Measurements from ENCODE around the gene PROX2.

Gene PROX2

DNA sequence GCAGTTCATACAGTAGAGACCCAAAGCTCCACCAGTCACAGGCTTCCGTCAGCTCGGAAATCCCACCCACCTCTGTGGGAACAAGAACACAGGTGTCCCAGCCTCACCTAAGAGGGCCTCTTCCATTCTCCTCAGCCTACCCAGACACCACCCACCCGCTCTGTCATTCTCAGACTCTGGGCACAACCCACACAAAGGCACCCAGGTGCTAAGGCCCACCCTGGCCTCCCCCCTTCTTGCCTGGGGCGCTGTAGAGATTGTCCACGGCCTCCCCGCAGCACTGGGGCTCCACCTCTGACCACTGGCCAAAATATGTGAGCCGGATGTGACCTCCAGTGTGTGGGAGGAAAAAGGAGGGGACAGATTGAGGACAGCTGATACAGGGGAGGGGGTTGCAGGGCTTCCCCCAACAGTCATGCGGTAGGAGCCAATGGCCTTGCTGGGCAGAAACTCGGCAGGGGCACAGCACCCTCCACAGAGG is 33.0 kb upstream of the PROX2 start:
- DNase-seq (ENCODE audit: low read depth), result no peak

DNA sequence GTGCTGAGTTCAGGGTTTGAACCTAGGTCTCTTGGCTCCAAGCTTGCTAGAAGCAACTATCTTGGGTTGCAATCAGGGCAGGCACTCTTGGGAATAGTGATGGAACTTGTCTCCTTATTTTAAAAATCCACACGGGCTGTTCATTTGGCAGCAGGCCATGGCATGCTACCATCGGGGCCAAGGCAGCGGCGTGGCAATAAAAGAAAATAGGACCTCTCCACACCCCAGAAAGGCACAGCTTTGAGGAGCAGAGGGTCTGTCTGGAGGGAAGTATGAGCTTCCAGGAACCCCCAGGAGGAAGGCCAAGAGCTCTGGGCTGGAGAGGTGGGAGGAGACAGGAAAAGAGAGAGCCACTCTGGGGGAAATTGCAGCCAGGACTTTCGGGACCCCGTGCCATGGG is 31.8 kb upstream of the PROX2 start:
- DNase-seq (ENCODE audit: low read depth), result no peak

GRCh38 chr14:74906925-74907521 is 31.1 kb upstream of the PROX2 start:
- DNase-seq (ENCODE audit: low read depth), result no peak

- DNase-seq (ENCODE audit: low read depth), result peak; percentile 30
Measured at GRCh38 chr14:74905595-74906142, 29.7 kb upstream of the PROX2 start.

GRCh38 chr14:74904635-74905503 is 28.9 kb upstream of the PROX2 start:
- DNase-seq (ENCODE audit: low read depth), result no peak

GRCh38 chr14:74902941-74903705 is 27.2 kb upstream of the PROX2 start:
- no peak for DNase-seq (ENCODE audit: low read depth)

- no peak for DNase-seq (ENCODE audit: low read depth)
Measured at GRCh38 chr14:74898694-74899093, 22.7 kb upstream of the PROX2 start.

DNA sequence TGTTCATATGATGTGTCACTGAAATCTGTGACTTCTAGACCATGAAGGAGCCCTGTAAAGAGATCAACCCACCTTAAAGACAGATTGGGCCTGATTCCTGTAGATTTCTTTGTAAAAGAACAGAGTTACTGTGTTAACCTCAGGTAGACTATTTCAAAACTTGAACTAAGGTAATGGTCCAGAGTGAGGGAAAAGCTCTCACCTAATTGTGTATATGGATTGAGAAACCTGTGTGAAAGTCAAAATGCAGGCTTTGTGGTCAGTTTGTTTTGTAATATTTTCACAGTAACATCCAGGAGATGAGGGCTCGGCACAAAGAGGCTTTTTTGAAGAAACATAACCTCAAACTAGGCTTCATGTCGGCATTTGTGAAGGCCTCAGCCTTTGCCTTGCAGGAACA is 22.1 kb upstream of the PROX2 start:
- no peak for DNase-seq (ENCODE audit: low read depth)

DNA sequence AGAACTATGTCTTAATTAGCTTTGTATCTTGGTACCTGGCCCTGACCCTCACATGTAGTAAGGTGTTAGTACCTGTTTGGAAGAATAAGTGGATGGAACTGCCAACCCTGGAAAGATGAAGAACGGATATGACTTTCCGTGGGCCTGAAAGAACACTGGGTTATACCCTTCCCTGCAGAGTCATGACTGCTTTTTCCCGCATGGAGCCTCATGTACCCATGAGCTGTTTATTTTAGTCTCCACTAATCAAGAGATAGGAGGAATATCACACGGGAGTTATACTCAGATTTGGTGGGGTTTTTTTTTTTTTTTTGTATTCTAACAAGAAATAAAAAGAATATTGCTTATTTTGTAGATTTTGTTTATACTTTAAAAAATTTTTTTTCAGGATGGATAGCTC is 21.7 kb upstream of the PROX2 start:
- DNase-seq (ENCODE audit: low read depth), result no peak

DNA sequence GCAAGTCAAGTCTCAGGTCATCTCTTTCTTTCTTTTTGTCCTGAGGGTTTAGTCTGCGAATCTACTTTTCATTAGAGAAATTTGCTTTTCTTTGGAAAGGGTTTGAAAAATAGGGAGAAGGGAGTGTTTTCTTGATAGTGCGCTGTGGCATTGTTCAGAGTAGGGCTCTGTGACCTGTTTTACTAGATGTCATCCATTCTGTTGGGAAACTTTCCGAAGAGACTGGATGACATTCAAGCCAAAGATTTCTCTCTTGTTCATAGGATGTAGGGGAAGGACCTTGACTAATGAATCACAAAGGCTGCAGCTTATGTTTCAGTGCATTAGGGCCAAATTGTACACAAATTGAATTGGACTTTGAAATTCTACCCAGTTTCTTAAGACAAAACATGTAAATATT is 20.5 kb upstream of the PROX2 start:
- no peak for DNase-seq (ENCODE audit: low read depth)

DNA sequence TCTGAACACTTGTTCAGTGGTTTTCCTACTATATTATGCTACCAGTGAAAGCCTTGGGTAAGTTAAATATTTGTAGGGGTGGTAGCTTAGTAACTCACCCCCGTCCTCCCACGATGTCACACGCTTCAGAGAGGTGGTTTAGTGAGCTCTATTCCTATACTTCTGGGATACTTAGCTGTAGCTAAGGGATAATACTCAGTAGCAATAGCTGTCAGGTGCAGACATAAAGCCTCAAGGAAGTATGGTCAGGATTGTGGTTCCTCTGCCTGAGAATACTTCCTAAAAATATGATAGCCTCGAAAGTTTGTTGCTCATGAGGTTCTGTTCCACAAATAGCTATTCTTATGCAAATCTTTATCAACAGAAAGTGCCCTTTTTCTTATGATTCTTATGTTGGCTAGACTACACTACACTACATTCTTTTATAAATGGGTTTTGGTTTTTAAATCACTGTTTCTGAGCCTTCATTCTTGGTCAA is 17.7 kb upstream of the PROX2 start:
- DNase-seq (ENCODE audit: low read depth), result no peak

GRCh38 chr14:74892745-74893144 is 16.8 kb upstream of the PROX2 start:
- DNase-seq (ENCODE audit: low read depth), result no peak

GRCh38 chr14:74891870-74892269 is 15.9 kb upstream of the PROX2 start:
- DNase-seq (ENCODE audit: low read depth), result peak; percentile 79

DNA sequence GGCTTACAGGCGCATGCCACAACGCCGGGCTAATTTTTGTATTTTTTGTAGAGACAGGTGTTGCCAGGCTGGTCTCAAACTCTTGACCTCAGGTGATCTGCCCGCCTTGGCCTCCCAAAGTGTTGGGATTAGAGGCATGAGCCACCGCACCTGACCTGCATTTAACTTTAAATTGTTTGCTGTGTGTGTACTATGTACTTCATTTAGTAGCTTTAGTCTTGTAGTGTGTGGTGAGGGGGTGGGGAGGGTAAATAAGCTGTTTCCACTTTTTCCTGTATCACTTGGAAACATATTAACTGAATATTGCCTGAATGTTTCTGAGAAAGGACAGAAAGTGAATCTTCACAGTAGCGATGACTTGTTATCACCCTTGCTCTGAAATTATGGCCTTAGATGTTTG is 14.3 kb upstream of the PROX2 start:
- DNase-seq (ENCODE audit: low read depth), result no peak

DNA sequence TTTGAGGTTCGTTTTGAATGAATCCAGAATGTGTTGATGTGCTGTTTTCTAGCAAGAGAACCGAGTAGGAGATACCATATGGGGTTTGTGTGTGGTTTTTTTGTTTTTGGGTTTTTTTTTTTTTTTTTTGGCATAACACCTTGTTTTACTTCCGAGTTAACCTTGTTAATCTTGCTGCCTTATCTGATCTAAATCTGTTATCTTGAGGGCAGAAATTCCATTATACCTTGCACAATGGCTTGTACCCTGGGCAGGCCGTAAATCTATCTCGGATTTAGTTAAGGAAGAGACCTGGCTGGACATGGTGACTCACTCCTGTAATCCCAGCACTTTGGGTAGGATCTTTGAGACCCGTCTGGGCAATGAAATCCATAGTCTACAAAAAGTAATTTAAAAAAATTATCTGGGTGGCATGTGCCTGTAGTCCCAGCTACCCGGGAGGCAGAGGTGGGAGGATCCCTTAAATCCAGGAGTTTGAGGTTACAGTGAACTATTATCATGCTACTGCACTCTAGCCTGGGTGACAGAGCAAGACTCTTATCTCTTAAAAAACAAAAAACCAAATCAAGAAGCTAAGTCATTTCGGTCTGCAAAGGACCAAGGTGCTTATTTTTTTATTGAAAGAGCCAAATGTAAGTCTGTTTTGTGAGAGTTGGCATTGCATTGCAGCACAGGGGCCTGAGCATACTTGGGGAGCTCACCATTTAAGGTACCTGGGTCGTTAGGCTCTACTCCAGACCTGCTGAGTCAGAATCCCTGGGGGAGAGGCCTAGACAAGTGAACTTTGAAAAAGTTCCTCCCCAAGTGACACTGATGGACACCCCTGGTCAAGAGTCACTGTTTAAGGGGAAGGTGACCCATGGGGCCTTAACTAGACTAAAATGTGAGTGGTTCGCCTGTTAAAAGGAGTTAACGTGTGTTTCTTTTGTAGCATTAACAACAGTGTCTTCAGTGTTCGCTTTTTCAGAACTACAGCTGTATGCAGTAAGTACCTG is 12.5 kb upstream of the PROX2 start:
- peak; percentile 53 for DNase-seq (ENCODE audit: low read depth)

- peak; percentile 98 for DNase-seq (ENCODE audit: low read depth)
Measured at GRCh38 chr14:74886001-74886400, 10.1 kb upstream of the PROX2 start.

GRCh38 chr14:74882103-74882920 is 6.4 kb upstream of the PROX2 start:
- DNase-seq (ENCODE audit: low read depth), result peak; percentile 74

- peak; percentile 88 for DNase-seq (ENCODE audit: low read depth)
Measured at GRCh38 chr14:74881431-74882102, 5.6 kb upstream of the PROX2 start, which contains the start of gene DLST. Gene DLST, plus strand, starts transcription at chr14:74881916. Its CDS starts 38 bp downstream, at chr14:74881954.

GRCh38 chr14:74879427-74880182 is 3.7 kb upstream of the PROX2 start:
- DNase-seq (ENCODE audit: low read depth), result peak; percentile 46

All from iris pigment epithelial cell (primary cell).